Measurements from ENCODE around the gene MSI2.

DNA sequence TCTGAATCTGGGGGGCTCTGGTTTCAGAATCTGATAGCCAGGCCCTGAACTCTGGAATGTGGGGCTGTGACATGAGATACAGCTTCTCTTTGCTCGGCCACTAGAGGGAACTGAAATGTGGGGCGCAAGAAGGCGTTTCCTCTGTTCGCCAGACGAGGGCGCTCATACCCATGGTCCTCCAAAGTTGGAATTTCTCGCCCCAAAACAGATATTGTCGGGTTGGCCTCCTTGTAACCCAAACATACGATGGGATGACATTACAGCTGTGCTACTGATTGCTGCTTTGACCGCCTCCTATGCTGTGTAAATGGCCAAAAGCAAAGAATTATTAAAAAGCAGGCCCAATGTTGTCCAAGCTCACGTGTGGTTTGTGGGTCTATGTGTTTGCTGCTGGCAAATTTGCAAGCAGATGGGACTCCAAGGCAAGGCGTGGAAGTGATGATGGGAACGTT is 13.1 kb upstream of the MSI2 start:
- TF ChIP-seq, protein P1, sequence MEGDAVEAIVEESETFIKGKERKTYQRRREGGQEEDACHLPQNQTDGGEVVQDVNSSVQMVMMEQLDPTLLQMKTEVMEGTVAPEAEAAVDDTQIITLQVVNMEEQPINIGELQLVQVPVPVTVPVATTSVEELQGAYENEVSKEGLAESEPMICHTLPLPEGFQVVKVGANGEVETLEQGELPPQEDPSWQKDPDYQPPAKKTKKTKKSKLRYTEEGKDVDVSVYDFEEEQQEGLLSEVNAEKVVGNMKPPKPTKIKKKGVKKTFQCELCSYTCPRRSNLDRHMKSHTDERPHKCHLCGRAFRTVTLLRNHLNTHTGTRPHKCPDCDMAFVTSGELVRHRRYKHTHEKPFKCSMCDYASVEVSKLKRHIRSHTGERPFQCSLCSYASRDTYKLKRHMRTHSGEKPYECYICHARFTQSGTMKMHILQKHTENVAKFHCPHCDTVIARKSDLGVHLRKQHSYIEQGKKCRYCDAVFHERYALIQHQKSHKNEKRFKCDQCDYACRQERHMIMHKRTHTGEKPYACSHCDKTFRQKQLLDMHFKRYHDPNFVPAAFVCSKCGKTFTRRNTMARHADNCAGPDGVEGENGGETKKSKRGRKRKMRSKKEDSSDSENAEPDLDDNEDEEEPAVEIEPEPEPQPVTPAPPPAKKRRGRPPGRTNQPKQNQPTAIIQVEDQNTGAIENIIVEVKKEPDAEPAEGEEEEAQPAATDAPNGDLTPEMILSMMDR (IDR thresholded peaks at IDR 0.05) = peak; percentile 97 to 99 (median 99)
- TF ChIP-seq POLR2AphosphoS5 (IDR thresholded peaks at IDR 0.05) (no peak), POLR2A (IDR thresholded peaks at IDR 0.05) (no peak)
